ENCODE measurements around the gene CRIP1.
A peak's percentile ranks its signal among the peaks of the same experiment; 100 is the strongest.

CRIP1 gene

DNA sequence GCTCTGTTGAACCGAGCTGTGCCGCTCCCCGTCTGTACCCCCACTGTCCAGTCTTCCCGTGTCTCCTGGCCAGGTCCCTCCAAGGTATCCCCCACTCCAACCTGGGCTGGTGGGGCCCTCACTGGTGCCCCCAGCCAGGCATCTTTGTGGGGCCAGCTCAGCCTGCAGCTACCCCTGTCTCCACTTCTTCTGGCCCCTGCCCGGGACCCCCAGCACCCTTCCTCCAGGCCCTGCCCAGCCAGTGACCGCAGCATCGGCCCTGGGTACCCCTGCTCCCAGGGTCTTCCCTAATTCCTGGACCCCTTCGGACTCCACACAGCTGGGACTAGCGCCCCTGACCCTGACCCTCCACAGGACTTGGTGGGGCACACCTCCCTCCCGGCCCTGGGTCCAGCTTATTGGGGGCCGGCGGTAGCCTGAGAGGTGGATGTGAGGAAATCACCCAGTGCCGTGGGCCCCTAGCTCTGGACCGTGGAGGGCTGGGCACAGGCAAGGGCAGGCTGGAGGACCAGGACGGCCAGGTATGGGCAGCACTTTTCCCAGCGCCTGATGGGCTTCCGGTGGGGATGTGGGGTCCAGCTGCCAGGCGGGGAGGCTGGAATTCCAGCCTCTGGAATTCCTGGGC lies 4.1 kb upstream of the CRIP1 start:
- no peak for DNase-seq

DNA sequence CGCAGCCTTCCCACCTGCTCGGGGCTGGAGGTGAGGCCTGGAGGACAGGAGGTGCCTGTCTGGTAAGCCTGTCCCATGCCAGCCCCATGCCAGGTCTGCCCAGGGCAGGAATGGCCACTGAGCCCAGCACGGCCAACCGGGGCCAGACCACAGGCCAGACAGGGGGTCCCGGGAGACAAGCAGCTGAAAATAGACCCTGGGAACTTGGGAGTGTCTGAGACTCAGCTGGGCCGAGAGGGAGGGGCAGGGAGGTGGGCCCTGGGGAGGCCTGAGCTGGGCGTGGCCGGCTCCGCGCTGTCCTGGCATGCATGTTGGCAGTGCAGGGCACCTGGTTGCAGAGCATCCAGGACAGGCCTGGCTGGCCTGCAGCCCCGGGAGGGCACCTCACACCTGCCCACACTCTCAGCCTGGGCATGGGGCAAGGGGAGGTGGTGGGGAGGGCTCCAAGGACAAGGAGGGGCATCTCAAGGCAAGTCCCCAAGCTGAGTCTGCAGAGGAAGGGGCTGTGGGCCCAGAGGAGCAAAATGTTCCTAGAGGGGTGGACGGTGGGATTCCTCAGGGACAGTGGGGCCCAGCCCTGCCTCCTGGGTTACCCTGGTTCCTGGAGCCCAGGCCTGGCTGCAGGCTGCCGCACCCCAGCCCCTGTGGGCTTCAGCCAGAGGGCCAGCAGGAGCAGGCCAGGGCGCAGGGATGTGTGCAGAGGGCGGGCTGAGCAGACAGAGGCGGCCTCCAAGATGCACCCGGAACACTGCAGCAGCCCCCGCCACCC lies 3.2 kb upstream of the CRIP1 start:
- DNase-seq = no peak

GRCh38 chr14:105484069-105484996 lies 2.4 kb upstream of the CRIP1 start:
- DNase-seq = no peak

DNA sequence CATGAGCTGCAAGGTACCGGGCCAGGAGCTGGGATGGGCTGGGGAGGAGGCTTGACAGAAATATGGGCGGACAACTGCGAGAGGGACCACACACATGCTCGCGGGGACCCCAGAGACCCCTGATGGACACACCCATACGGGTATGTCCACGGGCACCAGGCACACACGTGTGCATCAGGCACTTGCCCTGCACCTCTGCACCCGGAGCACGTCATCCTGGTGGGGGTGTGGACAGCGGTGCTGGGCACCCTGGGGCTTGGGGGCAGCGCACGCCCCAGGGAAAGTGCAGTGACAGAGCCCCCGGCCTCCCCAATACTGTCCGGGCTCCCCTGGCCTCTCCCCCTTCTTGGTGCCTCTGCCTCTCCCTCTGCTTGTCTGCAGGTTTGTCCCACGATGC lies 1.7 kb upstream of the CRIP1 start:
- no peak for DNase-seq

GRCh38 chr14:105485739-105486162 lies 935 bp upstream of the CRIP1 start:
- DNase-seq = no peak

GRCh38 chr14:105486974-105487448 lies 325 bp downstream of the CRIP1 start:
- no peak for DNase-seq

DNA sequence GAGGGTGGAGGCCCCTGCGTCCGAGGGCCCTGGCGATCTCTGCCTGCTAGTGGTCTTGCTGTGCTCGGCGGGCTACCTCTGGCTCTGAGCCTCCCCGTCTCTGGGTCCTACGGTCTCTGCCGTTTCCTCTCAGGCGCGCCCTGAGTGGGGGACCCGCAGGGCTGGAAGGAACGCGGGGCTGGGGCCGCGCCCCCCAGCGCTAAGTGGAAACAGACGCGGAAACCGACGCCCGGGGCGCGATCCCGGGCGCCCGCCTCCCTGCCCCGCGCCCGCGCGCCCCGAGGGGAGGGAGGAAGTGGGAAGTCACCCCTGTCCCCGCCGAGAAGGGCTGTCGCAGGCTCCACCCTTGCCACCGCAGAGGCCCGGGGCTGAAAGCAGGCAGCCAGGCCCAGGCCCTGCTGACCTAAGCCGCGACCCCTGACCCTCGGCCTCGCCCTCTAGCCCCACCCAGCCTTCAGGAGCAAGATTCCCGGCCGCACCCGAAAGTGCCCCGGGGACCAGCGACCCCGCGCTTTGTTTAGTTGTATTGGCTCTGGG lies 831 bp downstream of the CRIP1 start:
- no peak for DNase-seq

GRCh38 chr14:105487986-105488777 lies 1.5 kb downstream of the CRIP1 start:
- DNase-seq = no peak

- no peak for DNase-seq
Observed at GRCh38 chr14:105488781-105489541, 2.3 kb downstream of the CRIP1 start.

GRCh38 chr14:105489542-105490266 lies 3.0 kb downstream of the CRIP1 start:
- DNase-seq = peak; percentile 68

- no peak for DNase-seq
Observed at GRCh38 chr14:105490267-105490571, 3.5 kb downstream of the CRIP1 start.

DNA sequence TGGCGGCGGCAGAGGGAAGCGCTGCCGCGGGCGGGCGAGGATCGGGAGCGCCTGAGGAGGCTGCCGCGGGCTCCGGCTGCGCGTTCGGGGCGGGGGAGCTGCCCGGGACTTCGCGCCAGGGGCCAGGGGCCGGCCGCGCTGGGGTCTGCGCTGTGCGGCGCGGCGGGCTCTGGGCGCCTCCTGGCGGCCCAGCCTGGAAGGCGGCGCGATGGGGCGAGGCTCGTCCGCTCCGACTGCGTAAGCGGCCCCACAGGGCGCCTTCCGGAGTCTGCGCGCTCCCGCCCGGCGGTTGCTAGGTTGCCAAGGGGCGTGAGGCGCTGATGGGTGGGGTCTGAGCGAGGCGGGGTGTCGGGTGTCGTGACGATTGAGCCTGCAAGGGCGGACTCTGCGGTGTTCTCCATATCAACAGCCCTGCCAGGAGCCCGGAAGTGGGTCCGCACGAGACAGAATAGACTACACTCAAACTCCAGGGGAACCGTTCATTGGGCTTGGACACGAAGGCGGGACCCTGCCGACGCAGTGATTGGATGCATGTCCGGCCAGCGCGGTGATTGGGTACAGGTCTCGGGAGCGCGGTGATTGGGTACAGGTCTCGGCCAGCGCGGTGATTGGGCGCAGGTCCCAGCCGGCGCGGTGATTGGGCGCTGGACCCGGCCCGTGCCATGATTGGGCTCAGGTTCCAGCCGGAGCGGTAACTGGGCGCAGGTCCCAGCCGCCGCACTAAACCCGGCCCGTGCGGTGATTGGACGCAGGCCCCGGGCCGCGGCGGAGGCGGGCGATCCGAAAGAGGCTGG lies 4.1 kb downstream of the CRIP1 start, which contains the start of gene TEDC1:
Gene TEDC1 (plus strand): TSS at position 675 of the 794 bp plus-strand sequence. CDS start 130 bp downstream, outside the sequence.
- DNase-seq = peak; percentile 100

GRCh38 chr14:105491366-105491973 lies 4.8 kb downstream of the CRIP1 start:
- DNase-seq = peak; percentile 68

DNA sequence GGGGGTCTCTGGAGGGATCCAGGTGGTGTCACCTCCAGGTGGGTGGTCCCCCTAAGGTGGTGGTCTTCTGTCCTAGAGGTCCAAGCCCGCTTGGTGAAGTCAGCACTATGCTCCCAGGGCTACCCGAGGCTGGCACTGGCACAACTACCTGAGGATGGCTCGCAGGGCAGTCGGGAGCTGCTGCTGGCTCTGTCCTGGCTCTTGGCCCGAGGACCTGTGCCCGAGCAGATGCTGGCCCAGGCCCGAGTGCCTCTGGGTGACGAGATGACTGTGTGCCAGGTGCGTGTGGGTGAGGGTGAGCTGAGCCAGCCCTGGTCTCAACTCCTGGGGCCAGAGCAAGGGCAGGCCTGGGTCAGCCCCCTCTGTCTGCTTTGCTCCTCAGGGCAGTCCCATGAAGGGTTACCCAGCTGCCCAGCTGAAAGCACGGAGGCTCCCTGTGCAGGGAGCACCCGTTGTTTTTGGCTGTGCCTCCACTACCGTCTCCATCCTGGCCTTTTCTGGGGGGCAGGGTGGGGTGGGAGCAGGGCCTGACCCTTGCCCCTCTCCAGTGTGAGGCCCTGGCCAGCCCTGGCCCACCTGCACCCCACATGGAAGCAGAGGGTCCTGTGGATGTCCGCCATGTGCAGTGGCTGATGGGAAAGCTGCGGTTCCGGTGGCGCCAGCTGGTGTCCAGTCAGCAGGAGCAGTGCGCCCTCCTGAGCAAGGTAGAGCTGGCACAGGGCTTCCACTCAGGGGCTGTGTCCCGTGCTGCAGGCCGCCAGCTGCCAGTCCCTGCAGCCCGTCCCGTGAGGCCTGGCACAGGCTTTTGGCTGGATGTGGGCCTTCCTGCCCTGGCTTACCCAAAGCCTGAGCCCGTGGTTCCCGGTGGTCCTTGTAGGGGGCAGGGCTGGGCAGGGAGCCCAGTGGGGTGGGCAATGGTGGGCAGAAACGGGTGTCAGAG lies 5.6 kb downstream of the CRIP1 start:
- no peak for DNase-seq

- no peak for DNase-seq
Observed at GRCh38 chr14:105492971-105493871, 6.5 kb downstream of the CRIP1 start.

DNA sequence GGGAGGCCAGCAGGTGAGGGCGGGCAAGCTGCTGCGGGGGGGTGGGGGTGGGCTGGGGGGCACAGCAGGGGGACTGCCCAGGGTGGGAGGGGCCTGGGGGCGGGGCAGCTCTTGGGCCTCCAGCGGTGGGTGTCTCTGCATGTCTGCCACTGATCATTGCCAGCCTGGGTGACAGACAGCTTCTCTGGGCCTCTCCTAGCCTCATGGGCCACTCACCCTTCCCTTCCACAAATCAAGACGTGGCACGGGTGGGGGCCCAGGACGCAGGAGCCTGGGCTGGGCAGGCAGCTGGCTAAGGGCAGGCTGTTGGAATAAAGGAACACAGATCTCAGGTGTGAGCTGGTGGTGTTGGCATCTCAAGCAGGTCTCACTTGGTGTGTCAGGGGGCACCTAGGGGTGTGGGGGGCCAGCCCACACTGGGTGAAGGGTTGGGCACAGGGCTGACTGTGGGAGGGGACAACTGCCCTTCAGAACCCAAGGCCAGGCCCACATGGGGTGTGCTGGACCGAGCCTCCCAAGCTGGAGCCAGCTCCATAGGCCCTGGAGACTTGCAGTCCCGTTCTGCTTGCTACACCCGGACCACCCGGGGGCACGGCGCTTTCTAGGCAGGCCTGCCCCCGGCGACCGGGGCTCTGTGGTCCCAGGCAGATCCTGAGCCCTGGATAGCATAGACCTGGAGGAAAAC lies 7.4 kb downstream of the CRIP1 start:
- no peak for DNase-seq

DNA sequence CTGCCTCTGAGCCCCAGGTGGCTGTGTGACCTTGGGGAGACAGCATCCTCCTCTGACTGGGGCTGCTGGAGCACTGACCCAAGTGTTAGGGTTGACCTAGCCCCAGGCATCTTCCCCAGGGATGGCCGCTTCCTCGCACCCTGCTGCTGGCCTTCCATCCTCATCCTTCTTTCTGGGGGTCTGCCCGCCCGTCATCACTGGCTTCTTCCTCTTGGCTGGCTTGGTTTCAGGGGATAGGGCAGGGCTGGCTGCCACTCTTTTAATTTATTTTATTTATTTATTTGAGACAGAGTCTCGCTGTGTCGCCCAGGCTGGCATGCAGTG lies 7.9 kb downstream of the CRIP1 start:
- DNase-seq = no peak
